GM19328 (cell line): ENCODE measurements around the gene CD177.
"Not testable (repeated sequence)": the region's sequence is repeated elsewhere in the genome, so short reads cannot be mapped to it uniquely, and the experiment has no call there.

Source experiments
- ATAC-seq: cut with Tn5 transposase; IDR thresholded peaks from one replicate; pipeline ENCODE4 v1.9.1; 2021; ENCODE audit warnings: mild to moderate bottlenecking, moderate library complexity; ENCODE audit not compliant: unreplicated experiment

The CD177 gene

GRCh38 chr19:43331435-43332010 lies 22.0 kb upstream of the CD177 start:
- no peak for ATAC-seq

- ATAC-seq, result no peak
Measured at GRCh38 chr19:43332058-43332922, 21.2 kb upstream of the CD177 start.

GRCh38 chr19:43336508-43336907 lies 17.0 kb upstream of the CD177 start:
- not testable (repeated sequence) for ATAC-seq

GRCh38 chr19:43337737-43338136 lies 15.7 kb upstream of the CD177 start:
- no peak for ATAC-seq

- no peak for ATAC-seq
Measured at GRCh38 chr19:43338530-43338929, 15.0 kb upstream of the CD177 start.

GRCh38 chr19:43339243-43339930 lies 14.1 kb upstream of the CD177 start:
- ATAC-seq, result not testable (repeated sequence)

- not testable (repeated sequence) for ATAC-seq
Measured at GRCh38 chr19:43340101-43340500, 13.4 kb upstream of the CD177 start.

- ATAC-seq, result not testable (repeated sequence)
Measured at GRCh38 chr19:43341098-43341497, 12.4 kb upstream of the CD177 start.

- ATAC-seq, result not testable (repeated sequence)
Measured at GRCh38 chr19:43342104-43342503, 11.4 kb upstream of the CD177 start.

GRCh38 chr19:43344347-43344925 lies 9.1 kb upstream of the CD177 start:
- not testable (repeated sequence) for ATAC-seq

GRCh38 chr19:43349813-43350212 lies 3.7 kb upstream of the CD177 start:
- ATAC-seq, result not testable (repeated sequence)

- ATAC-seq, result no peak
Measured at GRCh38 chr19:43351998-43352746, 1.3 kb upstream of the CD177 start.

- no peak for ATAC-seq
Measured at GRCh38 chr19:43354305-43354627, 780 bp downstream of the CD177 start.

- ATAC-seq, result not testable (repeated sequence)
Measured at GRCh38 chr19:43356749-43357148, 3.3 kb downstream of the CD177 start.

- no peak for ATAC-seq
Measured at GRCh38 chr19:43362179-43362578, 8.7 kb downstream of the CD177 start.

- ATAC-seq, result no peak
Measured at GRCh38 chr19:43362745-43363144, 9.3 kb downstream of the CD177 start.

GRCh38 chr19:43365677-43366076 lies 12.2 kb downstream of the CD177 start:
- ATAC-seq, result not testable (repeated sequence)

- ATAC-seq, result no peak
Measured at GRCh38 chr19:43367822-43368221, 14.3 kb downstream of the CD177 start.

GRCh38 chr19:43368897-43369296 lies 15.4 kb downstream of the CD177 start:
- not testable (repeated sequence) for ATAC-seq

- ATAC-seq, result no peak
Measured at GRCh38 chr19:43371909-43372308, 18.4 kb downstream of the CD177 start.

- ATAC-seq, result no peak
Measured at GRCh38 chr19:43372462-43372861, 19.0 kb downstream of the CD177 start.
